IMR-90 (cell line): ENCODE results near the gene MARK2. TPM values are rescaled to one million over a fixed set of nuclear protein-coding genes. Genes with fewer than 3 reads are reported as not detected.

Experiments
- ATAC-seq: fragments of 200-7000 bp; cut with Tn5 transposase; 2 replicates; pipeline ENCODE4 v1.9.1; 2020; ENCODE audit warnings: low read depth, mild to moderate bottlenecking, moderate library complexity
- BruUV-seq: library from RNA; stranded (reverse); fragments of 400-500 nt; replicated peaks from 2 replicates; lab custom pipeline; 2021; lab: Mats Ljungman, UMichigan
- CTCF ChIA-PET: fragments of 300-600 bp; formaldehyde crosslinking; extraction: SDS; loops from one replicate; lab custom pipeline; 2021; ENCODE audit warnings: antibody characterized with exemption; lab: Yijun Ruan, JAX
- POLR2A ChIA-PET: fragments of 300-600 bp; sonication (Branson Sonifier 250); formaldehyde crosslinking; loops from one replicate; lab custom pipeline; 2022; ENCODE audit warnings: antibody characterized with exemption; ENCODE audit not compliant: unreplicated experiment; lab: Charles Lee
- DNase-seq: peaks from one replicate; pipeline ENCODE4 v3.0.0; 2013
- H2AFZ ChIP-seq: replicated peaks from 2 replicates; pipeline ENCODE3; 2013; ENCODE audit warnings: low read length, mild to moderate bottlenecking; ENCODE audit not compliant: poor library complexity
- H2AK5ac ChIP-seq: 2 replicates; pipeline ENCODE4 v1.6.1; 2013; ENCODE audit warnings: low read depth, low read length, inconsistent platforms
- H2AK9ac ChIP-seq: replicated peaks from 2 replicates; pipeline ENCODE3; 2013; ENCODE audit warnings: mild to moderate bottlenecking, low read depth, low read length, moderate library complexity; ENCODE audit not compliant: poor library complexity
- H2BK120ac ChIP-seq: 2 replicates; pipeline ENCODE4 v1.6.1; 2013; ENCODE audit warnings: low read depth, low read length, inconsistent platforms
- H2BK15ac ChIP-seq: 3 replicates; pipeline ENCODE4 v1.6.1; 2013; ENCODE audit warnings: low read depth, low read length, inconsistent platforms
- H2BK20ac ChIP-seq: 2 replicates; pipeline ENCODE4 v1.6.1; 2013; ENCODE audit warnings: low read depth, mild to moderate bottlenecking, inconsistent platforms, low read length, moderate library complexity
- H2BK5ac ChIP-seq: 2 replicates; pipeline ENCODE4 v1.6.1; 2013; ENCODE audit warnings: mild to moderate bottlenecking, low read depth, low read length, inconsistent platforms; ENCODE audit not compliant: poor library complexity, severe bottlenecking
- H3K14ac ChIP-seq: replicated peaks from 2 replicates; pipeline ENCODE4 v1.6.1; 2013; ENCODE audit warnings: low read depth, low read length, inconsistent platforms
- H3K18ac ChIP-seq: 2 replicates; pipeline ENCODE4 v1.6.1; 2013; ENCODE audit warnings: low read depth, low read length, control low read depth
- H3K23ac ChIP-seq: 2 replicates; pipeline ENCODE4 v1.6.1; 2013; ENCODE audit warnings: low read depth, low read length, inconsistent platforms
- H3K27ac ChIP-seq: 2 replicates; pipeline ENCODE4 v1.5.1; 2013; ENCODE audit warnings: mild to moderate bottlenecking, control low read depth, low read length; ENCODE audit not compliant: insufficient read depth
- H3K27me3 ChIP-seq: 2 replicates; pipeline ENCODE4 v1.6.1; 2013; ENCODE audit warnings: low read length; ENCODE audit not compliant: control insufficient read depth, insufficient read depth
- H3K36me3 ChIP-seq: 2 replicates; pipeline ENCODE4 v1.6.1; 2013; ENCODE audit warnings: low read length, mixed read lengths; ENCODE audit not compliant: control insufficient read depth, insufficient read depth
- H3K4ac ChIP-seq: 2 replicates; pipeline ENCODE4 v1.6.1; 2013; ENCODE audit warnings: low read depth, low read length, inconsistent platforms
- H3K4me1 ChIP-seq: 2 replicates; pipeline ENCODE4 v1.6.1; 2013; ENCODE audit warnings: low read length, mixed read lengths; ENCODE audit not compliant: control insufficient read depth, insufficient read depth
- H3K4me2 ChIP-seq: 2 replicates; pipeline ENCODE4 v1.6.1; 2013; ENCODE audit warnings: low read depth, mild to moderate bottlenecking, control low read depth, low read length, moderate library complexity
- H3K4me3 ChIP-seq: 2 replicates; pipeline ENCODE4 v1.5.1; 2013; ENCODE audit warnings: low read depth, mild to moderate bottlenecking, control low read depth, low read length, moderate library complexity; ENCODE audit not compliant: insufficient read depth
- H3K56ac ChIP-seq: 2 replicates; pipeline ENCODE4 v1.6.1; 2013; ENCODE audit warnings: low read length, inconsistent platforms; ENCODE audit not compliant: insufficient read depth; ENCODE audit errors: extremely low read depth
- H3K79me1 ChIP-seq, 2 experiments: 2 replicates each; pipeline ENCODE4 v1.6.1; 2013; ENCODE audit warnings: low read length in 2 of 2, inconsistent platforms in 1 of 2, low read depth in 1 of 2
- H3K9ac ChIP-seq: 2 replicates; pipeline ENCODE4 v1.6.1; 2013; ENCODE audit warnings: low read depth, low read length, control low read depth
- H3K9me1 ChIP-seq: 2 replicates; pipeline ENCODE4 v1.6.1; 2013; ENCODE audit warnings: low read length, inconsistent platforms; ENCODE audit not compliant: insufficient read depth
- H3K9me3 ChIP-seq: 2 replicates; pipeline ENCODE4 v1.6.1; 2013; ENCODE audit warnings: low read length; ENCODE audit not compliant: control insufficient read depth, insufficient read depth
- H4K20me1 ChIP-seq: 2 replicates; pipeline ENCODE4 v1.6.1; 2013; ENCODE audit warnings: low read length, inconsistent platforms; ENCODE audit not compliant: insufficient read depth
- H4K5ac ChIP-seq: 2 replicates; pipeline ENCODE4 v1.6.1; 2013; ENCODE audit warnings: mild to moderate bottlenecking, low read depth, low read length, control low read depth
- H4K8ac ChIP-seq, 2 experiments: 2 replicates each; pipeline ENCODE4 v1.6.1; 2013; ENCODE audit warnings: low read depth in 2 of 2, low read length in 2 of 2, control low read depth in 1 of 2, inconsistent platforms in 1 of 2
- H4K91ac ChIP-seq: 2 replicates; pipeline ENCODE4 v1.6.1; 2013; ENCODE audit warnings: low read depth, low read length, inconsistent platforms; ENCODE audit not compliant: insufficient read depth
- BHLHE40 ChIP-seq: fragments of 150-350 bp; IDR thresholded peaks from 2 replicates; pipeline ENCODE4 v1.6.1; 2016; ENCODE audit warnings: mild to moderate bottlenecking, low read depth, low read length
- CEBPB ChIP-seq: IDR thresholded peaks from 2 replicates; pipeline ENCODE4 v1.6.1; 2012; ENCODE audit warnings: low read depth, low read length, improper control_type of control experiment
- CHD1 ChIP-seq: IDR thresholded peaks from 2 replicates; pipeline ENCODE4 v1.6.1; 2012; ENCODE audit warnings: low read depth, low read length, improper control_type of control experiment
- CTCF ChIP-seq: conservative IDR thresholded peaks from 2 replicates; pipeline ENCODE4 v1.5.1; 2012; ENCODE audit warnings: mild to moderate bottlenecking, low read depth, low read length, improper control_type of control experiment
- ELK1 ChIP-seq: fragments of 150-350 bp; IDR thresholded peaks from 2 replicates; pipeline ENCODE4 v1.6.1; 2016; ENCODE audit warnings: low read depth, mild to moderate bottlenecking, low read length, moderate library complexity, borderline replicate concordance
- FOS ChIP-seq: fragments of 150-350 bp; IDR thresholded peaks from 2 replicates; pipeline ENCODE4 v1.6.1; 2016; ENCODE audit warnings: low read depth, low read length
- MAFK ChIP-seq: IDR thresholded peaks from 2 replicates; pipeline ENCODE4 v1.6.1; 2012; ENCODE audit warnings: low read depth, low read length, improper control_type of control experiment
- MAZ ChIP-seq: IDR thresholded peaks from 2 replicates; pipeline ENCODE4 v1.6.1; 2012; ENCODE audit warnings: low read depth, mild to moderate bottlenecking, low read length, improper control_type of control experiment, moderate library complexity, borderline replicate concordance
- MXI1 ChIP-seq: IDR thresholded peaks from 2 replicates; pipeline ENCODE4 v1.6.1; 2012; ENCODE audit warnings: low read depth, mild to moderate bottlenecking, low read length, moderate library complexity, borderline replicate concordance
- NFE2L2 ChIP-seq: fragments of 150-350 bp; IDR thresholded peaks from 2 replicates; pipeline ENCODE4 v1.6.1; 2016; ENCODE audit warnings: low read depth, mild to moderate bottlenecking, low read length
- POLR2A ChIP-seq: IDR thresholded peaks from 2 replicates; pipeline ENCODE4 v1.6.1; 2012; ENCODE audit warnings: mild to moderate bottlenecking, low read depth, low read length
- RAD21 ChIP-seq: IDR thresholded peaks from 2 replicates; pipeline ENCODE4 v1.6.1; 2012; ENCODE audit warnings: low read length, improper control_type of control experiment
- RCOR1 ChIP-seq: IDR thresholded peaks from 2 replicates; pipeline ENCODE4 v1.6.1; 2012; ENCODE audit warnings: mild to moderate bottlenecking, low read length, improper control_type of control experiment; ENCODE audit not compliant: insufficient replicate concordance
- RFX5 ChIP-seq: IDR thresholded peaks from 2 replicates; pipeline ENCODE4 v1.8.0; 2012; ENCODE audit warnings: low read depth, mild to moderate bottlenecking, low read length, moderate library complexity
- SMC3 ChIP-seq: fragments of 150-350 bp; IDR thresholded peaks from 2 replicates; pipeline ENCODE4 v1.6.1; 2016; ENCODE audit warnings: low read depth, mild to moderate bottlenecking, antibody characterized with exemption, low read length, moderate library complexity
- USF2 ChIP-seq: fragments of 150-350 bp; IDR thresholded peaks from 2 replicates; pipeline ENCODE4 v1.6.1; 2017; ENCODE audit warnings: mild to moderate bottlenecking, antibody characterized with exemption, low read length, low read depth
- WGBS, 2 experiments: methylation state at CpG; one replicate each; pipeline versions ENCODE4 v1.1.5 to v1.1.7; 2013; ENCODE audit warnings: missing lambda C conversion rate in 2 of 2; ENCODE audit not compliant: insufficient read length in 1 of 2; ENCODE audit errors: extremely low coverage in 2 of 2; 5-methylcytosine and 5-hydroxymethylcytosine counted together
- dilution Hi-C: fragments of 300-500 bp; cut with HindIII; formaldehyde crosslinking; loops from one replicate; pipeline ENCODE4 v1.14.3; 2018; ENCODE audit warnings: low sequenced_read_pairs; ENCODE audit not compliant: unreplicated experiment
- in situ Hi-C: fragments of 300-500 bp; cut with MboI; formaldehyde crosslinking; loops from 3 replicates; pipeline ENCODE4 v1.14.3; 2019; ENCODE audit warnings: low sequenced_read_pairs, inconsistent platforms, mixed read lengths
- intact Hi-C: fragments of 100-400 bp; cut with micrococcal nuclease; formaldehyde crosslinking; loops from 2 replicates; pipeline ENCODE4 v1.10.0; 2022
- polyA plus RNA-seq, 3 experiments: library from polyadenylated mRNA; depleted of rRNA; stranded (reverse); fragments of >200 nt; gene quantifications; 2 replicates each; pipeline ENCODE4 v1.2.3, GENCODE V29; 2012; ENCODE audit warnings: low replicate concordance in 1 of 3
- total RNA-seq: library from RNA; depleted of rRNA; stranded (reverse); fragments of >200 nt; gene quantifications from 2 replicates; pipeline ENCODE4 v1.2.3, GENCODE V29; 2012

MARK2 gene
- total and polyA plus RNA-seq, 2 of the 4 experiments (the other 2 are of a cell fraction): 6.6 to 17.3 TPM

GRCh38 chr11:63929616-63930015 lies 90.7 kb downstream of the MARK2 start:
- Histone ChIP-seq H3K23ac (no peak overlapping the region), H4K20me1 (no peaks in the 10 kb centered on the region), H2BK120ac (no peak overlapping the region), H3K36me3 (no peaks in the 10 kb centered on the region), H4K91ac (no peak overlapping the region), H3K9me1 (no peaks in the 10 kb centered on the region), H2AK9ac (no peak overlapping the region), H3K27me3 (peaks cover 4% of the 10 kb centered on the region), H3K14ac (no peak overlapping the region), H4K5ac (no peak overlapping the region), H3K9ac (no peak overlapping the region), H3K27ac (no peak overlapping the region), H3K9me3 (no peaks in the 10 kb centered on the region), H4K8ac (no peak overlapping the region), H2BK15ac (no peak overlapping the region), H2AK5ac (no peak overlapping the region), H3K4me1 (no peaks in the 10 kb centered on the region), H3K4ac (no peak overlapping the region), H2AFZ (no peak overlapping the region), H3K4me2 (no peak overlapping the region), H2BK20ac (no peak overlapping the region), H3K4me3 (no peak overlapping the region), H3K18ac (no peak overlapping the region), H3K79me1 (no peaks in the 10 kb centered on the region), H3K56ac (no peak overlapping the region), H2BK5ac (no peak overlapping the region)
- no TSS peak for BruUV-seq
- DNase-seq (no peak), ATAC-seq (no peak)
- no peak for TF ChIP-seq CTCF
- TF ChIP-seq MAFK: no peak
- no peak for TF ChIP-seq RAD21
- no peak for TF ChIP-seq NFE2L2
- no peak for TF ChIP-seq SMC3
- TF ChIP-seq RFX5: no peak
- TF ChIP-seq BHLHE40: no peak
- TF ChIP-seq POLR2A: no peak
- TF ChIP-seq RCOR1: no peak
- TF ChIP-seq MAZ: no peak
- TF ChIP-seq ELK1: no peak
- no peak for TF ChIP-seq FOS
- TF ChIP-seq MXI1: no peak
- TF ChIP-seq CEBPB: no peak
- TF ChIP-seq CHD1: no peak
- TF ChIP-seq USF2: no peak
- CTCF ChIA-PET: no interaction called here
- POLR2A ChIA-PET: no interaction called here
- intact Hi-C loops (no loop called here), in situ Hi-C loops (loop anchor here (25.0 kb wide), 1 partner anchor 442 kb away; the partner anchor contains the start of gene PLAAT5), dilution Hi-C loops (no loop called here)
- 73% methylated on average over 5 of the region's 5 CpGs; no CpG with 5 or more reads in 1 of the 2 experiments for WGBS, 2 experiments
